ENCODE measurements around the gene ATP5IF1.

- no peak for TF ChIP-seq CTCF (conservative IDR thresholded peaks at IDR 0.05 in 1 of 2, IDR thresholded peaks at IDR 0.05 in 1 of 2; ENCODE audit: low read depth in 1 of 2, low read length in 2 of 2)
- no peak for TF ChIP-seq EZH2 (IDR thresholded peaks at IDR 0.05; ENCODE audit: low read length, missing control alignments)
These were observed 42.8 kb downstream of the ATP5IF1 start for GRCh38 chr1:28278763-28279162.

Data from fibroblast of lung (primary cell).